ENCODE measurements around the gene PEX5L.

PEX5L gene

DNA sequence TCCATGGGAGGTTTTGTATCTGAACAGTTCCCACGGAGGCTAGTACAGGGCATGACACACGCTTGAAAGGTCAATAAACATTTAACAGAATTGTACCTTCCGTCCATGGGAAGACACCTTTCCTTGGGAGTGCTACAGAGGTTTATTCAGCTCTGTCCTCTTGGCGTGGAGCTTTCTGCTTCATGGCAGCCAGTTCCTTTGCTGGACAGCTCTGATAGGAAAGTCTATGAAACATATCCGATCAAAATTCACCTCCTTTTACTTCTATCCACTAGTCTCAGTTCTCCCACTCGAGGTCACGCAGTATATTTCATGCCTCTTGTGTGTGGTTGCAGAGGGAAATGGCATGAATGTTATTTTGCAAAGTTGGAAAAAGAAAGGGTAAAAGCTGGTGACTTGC is 91.2 kb downstream of the PEX5L start:
- no peak overlapping the region for H3K4ac ChIP-seq (ENCODE audit: low read depth, low read length)
- no peaks in the 10 kb centered on the region for H3K79me2 ChIP-seq (ENCODE audit: control insufficient read depth, insufficient read depth, low read length)
- no CpG with 5 or more reads among the region's 7 CpGs for WGBS (ENCODE audit: extremely low coverage, insufficient coverage, low lambda C conversion rate)
- H3K4me2 ChIP-seq (ENCODE audit: low read length) = no peak overlapping the region
- no peak overlapping the region for H4K5ac ChIP-seq (ENCODE audit: low read length)
- DNase-seq = no peak
- H4K8ac ChIP-seq (ENCODE audit: low read depth, low read length) = no peak overlapping the region
- no peaks in the 10 kb centered on the region for H3K4me1 ChIP-seq (ENCODE audit: control insufficient read depth, low read depth, low read length)
- H3K4me3 ChIP-seq (ENCODE audit: low read length) = no peak overlapping the region
- no peaks in the 10 kb centered on the region for H3K79me1 ChIP-seq (ENCODE audit: low read length)
- H3K56ac ChIP-seq (ENCODE audit: low read length) = no peak overlapping the region
- no peak overlapping the region for H3K23ac ChIP-seq (ENCODE audit: low read length)
- no peaks in the 10 kb centered on the region for H3K27me3 ChIP-seq (ENCODE audit: insufficient read depth, low read length, poor library complexity)
- no peak overlapping the region for H2BK120ac ChIP-seq (ENCODE audit: low read depth, low read length)
- no peak overlapping the region for H2AK5ac ChIP-seq (ENCODE audit: low read length)
- H3K9ac ChIP-seq (ENCODE audit: low read length) = no peak overlapping the region
- H3K18ac ChIP-seq (ENCODE audit: low read length) = no peak overlapping the region
- no peak overlapping the region for H2BK15ac ChIP-seq (replicated peaks; ENCODE audit: low read depth)
- no peak overlapping the region for H2BK5ac ChIP-seq (ENCODE audit: low read length)
- H3K27ac ChIP-seq (ENCODE audit: low read depth, low read length) = no peak overlapping the region
- H3K36me3 ChIP-seq (ENCODE audit: control insufficient read depth, insufficient read depth, low read length) = no peaks in the 10 kb centered on the region

- Histone ChIP-seq H3K79me1 (ENCODE audit: low read length) (no peaks in the 10 kb centered on the region), H2AK5ac (ENCODE audit: low read length) (no peak overlapping the region), H2BK120ac (ENCODE audit: low read depth, low read length) (no peak overlapping the region), H3K18ac (ENCODE audit: low read length) (no peak overlapping the region), H3K27me3 (ENCODE audit: insufficient read depth, low read length, poor library complexity) (no peaks in the 10 kb centered on the region), H3K9ac (ENCODE audit: low read length) (no peak overlapping the region), H2BK15ac (replicated peaks; ENCODE audit: low read depth) (no peak overlapping the region), H3K79me2 (ENCODE audit: control insufficient read depth, insufficient read depth, low read length) (no peaks in the 10 kb centered on the region), H3K4ac (ENCODE audit: low read depth, low read length) (no peak overlapping the region), H3K4me1 (ENCODE audit: control insufficient read depth, low read depth, low read length) (no peaks in the 10 kb centered on the region), H3K23ac (ENCODE audit: low read length) (no peak overlapping the region), H3K36me3 (ENCODE audit: control insufficient read depth, insufficient read depth, low read length) (no peaks in the 10 kb centered on the region), H4K8ac (ENCODE audit: low read depth, low read length) (no peak overlapping the region), H3K4me2 (ENCODE audit: low read length) (no peak overlapping the region), H3K27ac (ENCODE audit: low read depth, low read length) (no peak overlapping the region), H3K4me3 (ENCODE audit: low read length) (no peak overlapping the region), H2BK5ac (ENCODE audit: low read length) (no peak overlapping the region), H4K5ac (ENCODE audit: low read length) (no peak overlapping the region), H3K56ac (ENCODE audit: low read length) (no peak overlapping the region)
- WGBS (ENCODE audit: extremely low coverage, insufficient coverage, low lambda C conversion rate) = no CpG with 5 or more reads among the region's 6 CpGs
- DNase-seq = no peak
Measured at GRCh38 chr3:179943117-179943880, 93.4 kb downstream of the PEX5L start.

DNA sequence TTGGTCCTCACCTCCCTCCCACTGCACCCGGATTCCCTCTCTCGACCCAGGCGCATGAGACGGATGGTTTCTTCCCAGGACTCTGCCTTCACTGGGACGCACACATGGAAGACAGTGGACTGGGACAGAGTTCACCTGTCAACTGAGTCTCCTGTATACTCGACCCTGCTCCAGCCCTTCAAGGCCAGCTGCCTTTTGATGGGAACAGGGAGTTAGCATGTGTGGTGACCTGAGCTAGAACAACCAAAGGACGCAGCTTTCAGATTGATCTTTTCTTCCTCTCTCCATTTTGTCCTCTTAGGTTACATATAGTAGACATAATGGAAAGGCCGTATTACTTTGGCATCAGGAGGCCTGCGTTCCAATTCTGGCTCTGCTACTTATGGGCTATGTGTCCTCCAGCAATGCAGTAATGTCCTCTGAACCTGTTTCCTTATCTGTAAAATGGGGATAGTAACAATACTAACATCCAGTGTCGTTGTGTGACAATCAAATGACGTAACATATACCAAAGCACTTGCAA is 94.1 kb downstream of the PEX5L start:
- Histone ChIP-seq H3K4ac (ENCODE audit: low read depth, low read length) (no peak overlapping the region), H2BK15ac (replicated peaks; ENCODE audit: low read depth) (no peak overlapping the region), H2AK5ac (ENCODE audit: low read length) (no peak overlapping the region), H3K56ac (ENCODE audit: low read length) (no peak overlapping the region), H3K4me1 (ENCODE audit: control insufficient read depth, low read depth, low read length) (no peaks in the 10 kb centered on the region), H3K27ac (ENCODE audit: low read depth, low read length) (no peak overlapping the region), H3K27me3 (ENCODE audit: insufficient read depth, low read length, poor library complexity) (no peaks in the 10 kb centered on the region), H3K36me3 (ENCODE audit: control insufficient read depth, insufficient read depth, low read length) (no peaks in the 10 kb centered on the region), H3K23ac (ENCODE audit: low read length) (no peak overlapping the region), H3K4me2 (ENCODE audit: low read length) (no peak overlapping the region), H4K5ac (ENCODE audit: low read length) (no peak overlapping the region), H3K79me2 (ENCODE audit: control insufficient read depth, insufficient read depth, low read length) (no peaks in the 10 kb centered on the region), H3K18ac (ENCODE audit: low read length) (no peak overlapping the region), H3K4me3 (ENCODE audit: low read length) (no peak overlapping the region), H3K79me1 (ENCODE audit: low read length) (no peaks in the 10 kb centered on the region), H2BK5ac (ENCODE audit: low read length) (no peak overlapping the region), H4K8ac (ENCODE audit: low read depth, low read length) (no peak overlapping the region), H2BK120ac (ENCODE audit: low read depth, low read length) (no peak overlapping the region), H3K9ac (ENCODE audit: low read length) (no peak overlapping the region)
- WGBS (ENCODE audit: extremely low coverage, insufficient coverage, low lambda C conversion rate) = no CpG with 5 or more reads among the region's 11 CpGs
- no peak for DNase-seq

DNA sequence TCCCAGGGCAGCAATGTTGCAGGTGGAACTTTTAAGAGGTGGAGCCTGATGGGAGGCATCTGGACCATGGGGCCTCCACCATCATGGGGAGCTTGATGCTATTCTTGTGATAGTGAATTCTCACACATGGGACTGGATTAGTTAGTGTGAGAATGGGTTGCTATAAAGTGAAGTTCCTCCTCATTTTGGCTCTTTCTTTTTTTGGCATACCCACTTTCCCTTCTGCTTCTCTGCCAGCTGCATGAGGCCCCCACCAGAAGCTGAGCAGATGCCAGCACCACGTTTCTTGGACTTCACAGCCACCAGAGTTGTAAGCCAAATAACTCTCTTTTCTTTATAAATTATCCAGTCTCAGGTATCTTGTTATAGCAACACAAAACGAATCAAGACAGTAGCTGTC is 101.0 kb downstream of the PEX5L start:
- Histone ChIP-seq H3K27ac (ENCODE audit: low read depth, low read length) (no peak overlapping the region), H4K8ac (ENCODE audit: low read depth, low read length) (no peak overlapping the region), H2AK5ac (ENCODE audit: low read length) (no peak overlapping the region), H3K79me1 (ENCODE audit: low read length) (no peaks in the 10 kb centered on the region), H2BK5ac (ENCODE audit: low read length) (no peak overlapping the region), H2BK120ac (ENCODE audit: low read depth, low read length) (no peak overlapping the region), H3K23ac (ENCODE audit: low read length) (no peak overlapping the region), H3K27me3 (ENCODE audit: insufficient read depth, low read length, poor library complexity) (no peaks in the 10 kb centered on the region), H4K5ac (ENCODE audit: low read length) (no peak overlapping the region), H3K4ac (ENCODE audit: low read depth, low read length) (no peak overlapping the region), H3K4me3 (ENCODE audit: low read length) (no peak overlapping the region), H3K79me2 (ENCODE audit: control insufficient read depth, insufficient read depth, low read length) (no peaks in the 10 kb centered on the region), H3K4me2 (ENCODE audit: low read length) (no peak overlapping the region), H3K9ac (ENCODE audit: low read length) (no peak overlapping the region), H3K56ac (ENCODE audit: low read length) (no peak overlapping the region), H3K18ac (ENCODE audit: low read length) (no peak overlapping the region), H2BK15ac (replicated peaks; ENCODE audit: low read depth) (no peak overlapping the region), H3K4me1 (ENCODE audit: control insufficient read depth, low read depth, low read length) (no peaks in the 10 kb centered on the region), H3K36me3 (ENCODE audit: control insufficient read depth, insufficient read depth, low read length) (no peaks in the 10 kb centered on the region)
- no CpG with 5 or more reads among the region's 2 CpGs for WGBS (ENCODE audit: extremely low coverage, insufficient coverage, low lambda C conversion rate)
- no peak for DNase-seq

GRCh38 chr3:179933914-179934313 is 102.8 kb downstream of the PEX5L start:
- Histone ChIP-seq H3K4ac (ENCODE audit: low read depth, low read length) (no peak overlapping the region), H3K4me2 (ENCODE audit: low read length) (no peak overlapping the region), H4K8ac (ENCODE audit: low read depth, low read length) (no peak overlapping the region), H3K79me1 (ENCODE audit: low read length) (no peaks in the 10 kb centered on the region), H3K4me1 (ENCODE audit: control insufficient read depth, low read depth, low read length) (no peaks in the 10 kb centered on the region), H2BK120ac (ENCODE audit: low read depth, low read length) (no peak overlapping the region), H4K5ac (ENCODE audit: low read length) (no peak overlapping the region), H3K4me3 (ENCODE audit: low read length) (no peak overlapping the region), H2BK15ac (replicated peaks; ENCODE audit: low read depth) (no peak overlapping the region), H2BK5ac (ENCODE audit: low read length) (no peak overlapping the region), H3K27ac (ENCODE audit: low read depth, low read length) (no peak overlapping the region), H3K18ac (ENCODE audit: low read length) (no peak overlapping the region), H3K27me3 (ENCODE audit: insufficient read depth, low read length, poor library complexity) (no peaks in the 10 kb centered on the region), H3K79me2 (ENCODE audit: control insufficient read depth, insufficient read depth, low read length) (no peaks in the 10 kb centered on the region), H3K56ac (ENCODE audit: low read length) (no peak overlapping the region), H2AK5ac (ENCODE audit: low read length) (no peak overlapping the region), H3K36me3 (ENCODE audit: control insufficient read depth, insufficient read depth, low read length) (no peaks in the 10 kb centered on the region), H3K23ac (ENCODE audit: low read length) (no peak overlapping the region), H3K9ac (ENCODE audit: low read length) (no peak overlapping the region)
- WGBS (ENCODE audit: extremely low coverage, insufficient coverage, low lambda C conversion rate) = no CpG with 5 or more reads among the region's 4 CpGs
- DNase-seq = no peak

DNA sequence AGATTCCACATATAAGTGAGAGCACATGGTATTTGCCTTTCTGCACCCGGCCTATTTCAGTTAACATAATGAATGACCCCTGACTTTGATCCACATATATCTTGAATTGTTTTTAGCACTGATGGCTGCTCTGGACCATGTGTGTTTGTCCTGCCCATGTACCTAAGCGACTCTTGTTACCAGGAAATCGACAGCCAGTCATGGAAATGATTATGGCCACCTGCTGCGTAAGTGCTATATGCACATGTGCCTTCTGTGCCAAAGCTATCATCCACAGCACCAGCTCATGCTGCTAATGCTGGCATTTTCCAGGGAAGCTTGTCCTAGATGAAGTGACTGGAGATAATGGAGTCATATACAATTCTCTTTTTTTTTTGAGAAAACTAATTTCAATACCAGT is 103.7 kb downstream of the PEX5L start:
- no peak overlapping the region for H2BK120ac ChIP-seq (ENCODE audit: low read depth, low read length)
- DNase-seq = no peak
- no peak overlapping the region for H3K4me2 ChIP-seq (ENCODE audit: low read length)
- no peak overlapping the region for H3K18ac ChIP-seq (ENCODE audit: low read length)
- H4K5ac ChIP-seq (ENCODE audit: low read length) = no peak overlapping the region
- H2BK15ac ChIP-seq (replicated peaks; ENCODE audit: low read depth) = no peak overlapping the region
- no peak overlapping the region for H2BK5ac ChIP-seq (ENCODE audit: low read length)
- no peaks in the 10 kb centered on the region for H3K79me1 ChIP-seq (ENCODE audit: low read length)
- no peaks in the 10 kb centered on the region for H3K27me3 ChIP-seq (ENCODE audit: insufficient read depth, low read length, poor library complexity)
- H2AK5ac ChIP-seq (ENCODE audit: low read length) = no peak overlapping the region
- H3K79me2 ChIP-seq (ENCODE audit: control insufficient read depth, insufficient read depth, low read length) = no peaks in the 10 kb centered on the region
- no CpG with 5 or more reads among the region's 4 CpGs for WGBS (ENCODE audit: extremely low coverage, insufficient coverage, low lambda C conversion rate)
- no peaks in the 10 kb centered on the region for H3K4me1 ChIP-seq (ENCODE audit: control insufficient read depth, low read depth, low read length)
- H3K9ac ChIP-seq (ENCODE audit: low read length) = no peak overlapping the region
- no peak overlapping the region for H3K56ac ChIP-seq (ENCODE audit: low read length)
- no peaks in the 10 kb centered on the region for H3K36me3 ChIP-seq (ENCODE audit: control insufficient read depth, insufficient read depth, low read length)
- no peak overlapping the region for H3K4ac ChIP-seq (ENCODE audit: low read depth, low read length)
- no peak overlapping the region for H3K23ac ChIP-seq (ENCODE audit: low read length)
- H3K4me3 ChIP-seq (ENCODE audit: low read length) = no peak overlapping the region
- H3K27ac ChIP-seq (ENCODE audit: low read depth, low read length) = no peak overlapping the region
- H4K8ac ChIP-seq (ENCODE audit: low read depth, low read length) = no peak overlapping the region
